NCI-H2227 treated with DMSO at 0.1 percent for 48 hours (cell line): Measurements from ENCODE around the gene CHN1.

Experiments used
- DNase-seq: peaks from one replicate; lab custom pipeline; 2025; lab: John Stamatoyannopoulos, UW

The CHN1 gene

GRCh38 chr2:174971868-174972781 is 33.1 kb downstream of the CHN1 start:
- DNase-seq, result peak; percentile 30

- DNase-seq, result no peak
Measured at GRCh38 chr2:174970092-174970491, 35.1 kb downstream of the CHN1 start.

- no peak for DNase-seq
Measured at GRCh38 chr2:174969091-174969734, 36.0 kb downstream of the CHN1 start.

GRCh38 chr2:174967691-174968260 is 37.4 kb downstream of the CHN1 start:
- no peak for DNase-seq

- DNase-seq, result no peak
Measured at GRCh38 chr2:174967086-174967485, 38.1 kb downstream of the CHN1 start.

GRCh38 chr2:174965992-174966744 is 39.0 kb downstream of the CHN1 start:
- no peak for DNase-seq

- no peak for DNase-seq
Measured at GRCh38 chr2:174965551-174965950, 39.6 kb downstream of the CHN1 start.

GRCh38 chr2:174964404-174964803 is 40.8 kb downstream of the CHN1 start:
- DNase-seq, result no peak

GRCh38 chr2:174963437-174964400 is 41.5 kb downstream of the CHN1 start:
- no peak for DNase-seq

GRCh38 chr2:174959787-174960186 is 45.4 kb downstream of the CHN1 start:
- no peak for DNase-seq

- no peak for DNase-seq
Measured at GRCh38 chr2:174957050-174957449, 48.1 kb downstream of the CHN1 start.

- DNase-seq, result no peak
Measured at GRCh38 chr2:174952607-174953006, 52.6 kb downstream of the CHN1 start.

GRCh38 chr2:174951745-174952144 is 53.4 kb downstream of the CHN1 start:
- no peak for DNase-seq

GRCh38 chr2:174949988-174950687 is 55.0 kb downstream of the CHN1 start:
- DNase-seq, result no peak

GRCh38 chr2:174945601-174946260 is 59.5 kb downstream of the CHN1 start:
- DNase-seq, result no peak

- DNase-seq, result no peak
Measured at GRCh38 chr2:174939046-174939445, 66.1 kb downstream of the CHN1 start.

- DNase-seq, result no peak
Measured at GRCh38 chr2:174931724-174932123, 73.5 kb downstream of the CHN1 start.

GRCh38 chr2:174929786-174930185 is 75.4 kb downstream of the CHN1 start:
- no peak for DNase-seq

- no peak for DNase-seq
Measured at GRCh38 chr2:174925046-174925784, 80.0 kb downstream of the CHN1 start.
